Measurements from ENCODE around the gene CAMK2N1.

- TF ChIP-seq CTCF (optimal IDR thresholded peaks at IDR 0.05 in 1 of 3, IDR thresholded peaks at IDR 0.05 in 1 of 3, conservative IDR thresholded peaks at IDR 0.05 in 1 of 3; ENCODE audit: extremely low read depth in 1 of 3, insufficient read depth in 2 of 3, low read length in 3 of 3) (no peak), EZH2 (IDR thresholded peaks at IDR 0.05; ENCODE audit: low read length) (no peak)
These were observed 27.3 kb downstream of the CAMK2N1 start for GRCh38 chr1:20458717-20459116.
